Left ventricle myocardium superior (tissue), 1 donor: ENCODE results near the gene CD5L. TPM values are rescaled to one million over a fixed set of nuclear protein-coding genes. Genes with fewer than 3 reads are reported as not detected.

ENCODE experiments used
- ATAC-seq: fragments of 200-7000 bp; cut with Tn5 transposase; one replicate; pipeline ENCODE4 v1.9.1; 2020; ENCODE audit warnings: mild to moderate bottlenecking, moderate library complexity
- DNase-seq: peaks from one replicate; pipeline ENCODE4 v3.0.0-alpha.2; 2020
- intact Hi-C: fragments of 100-400 bp; cut with micrococcal nuclease; formaldehyde crosslinking; loops from one replicate; pipeline ENCODE4 v1.11.0; 2022
- long read RNA-seq: library from polyadenylated mRNA; unstranded; transcript quantifications from one replicate; pipeline ENCODE4 v2.0.0, GENCODE V29; 2021
- total RNA-seq: library from RNA; stranded (reverse); fragmentation: NEBNext Ultra II Directional; extraction: Animal tissue kit (Norgen Biotek cat#: 25700); gene quantifications from one replicate; pipeline ENCODE4 v1.2.1, GENCODE V29; 2021
- donor health status: DM: no; HTN: yes; CAD: no; lungs with severe emphysema.

The CD5L gene
- 3.5 TPM for total RNA-seq
- long read RNA-seq, partial matches to known transcripts = 1 of 8 reads
- long read RNA-seq, other reads (novel, unspliced or antisense) = 7 of 8 reads

DNA sequence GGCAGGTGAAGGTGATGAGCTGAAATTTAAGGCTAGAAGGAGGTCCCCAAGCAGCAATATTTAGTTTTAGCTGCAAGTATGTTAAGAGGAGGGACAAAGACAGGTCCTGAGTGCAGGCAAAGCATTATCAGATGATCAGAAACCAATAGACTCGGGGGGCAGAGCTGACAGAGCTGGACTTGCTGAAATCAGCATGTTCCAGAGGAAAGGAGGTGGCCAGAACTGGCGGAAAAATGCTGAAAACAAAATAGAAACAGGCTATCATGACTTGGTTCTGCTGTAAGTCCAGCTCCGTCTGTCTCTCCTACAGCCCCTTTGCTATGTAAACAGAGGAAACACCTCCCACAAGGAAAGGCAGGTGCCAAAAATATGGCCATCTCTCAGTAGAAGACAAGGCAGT, at the start of gene CD5L:
Gene CD5L (minus strand): TSS at position 101 of the 400 bp plus-strand sequence. CDS start 107 bp downstream, outside the sequence.
- no peak for DNase-seq
- intact Hi-C loops = no loop called here
- no peak for ATAC-seq

DNA sequence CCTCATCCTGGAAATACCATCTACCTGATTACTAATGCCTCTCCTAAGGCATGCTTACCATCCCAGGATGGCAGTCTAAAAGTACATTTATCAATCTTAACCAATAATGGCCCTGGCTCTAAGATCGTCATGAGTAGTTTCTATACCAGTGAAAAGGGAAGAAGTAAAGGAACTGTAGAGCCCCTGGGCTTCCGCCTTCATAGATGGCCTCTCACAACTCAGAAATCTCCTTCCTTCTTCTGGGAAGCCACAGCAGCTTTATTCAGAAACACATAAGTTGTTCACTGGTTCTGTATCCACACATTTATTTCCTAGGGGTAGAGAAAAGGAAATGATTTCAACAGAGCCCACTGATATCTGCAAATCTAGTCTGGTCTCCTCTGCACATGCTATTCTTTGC, 41.0 kb upstream of the CD5L start:
- DNase-seq = no peak
- intact Hi-C loops = no loop called here
- no peak for ATAC-seq

DNA sequence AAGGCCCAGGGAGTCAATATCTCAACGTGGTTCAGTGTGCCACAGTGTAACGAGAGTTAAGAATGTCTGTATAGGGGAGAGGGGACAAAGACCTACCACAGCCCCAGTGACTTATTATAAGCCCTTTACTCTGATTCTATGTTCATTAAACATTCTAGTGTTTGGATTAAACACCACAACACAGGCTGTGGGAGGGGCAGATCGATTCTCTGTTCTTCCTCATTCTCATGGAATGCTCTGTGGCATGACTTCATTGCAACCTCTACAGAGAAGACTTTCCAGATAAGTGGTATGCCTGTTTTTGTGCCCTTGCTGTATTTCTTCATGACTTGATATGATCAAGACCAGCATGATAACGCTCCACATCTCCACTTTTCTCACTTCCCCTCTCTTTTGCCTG, 39.0 kb upstream of the CD5L start:
- DNase-seq = no peak
- no peak for ATAC-seq
- intact Hi-C loops = no loop called here

DNA sequence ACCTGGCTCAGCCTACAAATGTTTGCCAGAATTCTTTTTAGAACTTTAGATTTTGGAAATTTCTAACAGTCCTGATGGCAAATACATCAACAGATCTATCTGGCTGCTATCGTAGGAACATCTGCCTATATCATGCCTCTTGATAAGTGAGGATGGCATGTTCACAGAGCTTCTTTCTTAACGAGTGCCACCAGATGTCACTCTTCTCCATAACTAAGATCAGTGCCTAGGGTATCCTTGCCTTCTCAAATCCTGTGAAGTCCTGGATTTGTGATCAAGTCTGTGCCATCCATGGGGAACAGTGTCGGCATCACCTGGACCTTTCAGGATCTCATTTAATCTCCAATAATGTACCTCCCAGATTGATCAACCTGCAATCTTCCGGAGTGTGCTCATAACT, 36.5 kb upstream of the CD5L start:
- DNase-seq (no peak), ATAC-seq (peak; percentile 55)
- intact Hi-C loops = loop anchor here (2.0 kb wide), 1 partner anchor 71 kb away; no protein-coding TSS in a partner anchor

DNA sequence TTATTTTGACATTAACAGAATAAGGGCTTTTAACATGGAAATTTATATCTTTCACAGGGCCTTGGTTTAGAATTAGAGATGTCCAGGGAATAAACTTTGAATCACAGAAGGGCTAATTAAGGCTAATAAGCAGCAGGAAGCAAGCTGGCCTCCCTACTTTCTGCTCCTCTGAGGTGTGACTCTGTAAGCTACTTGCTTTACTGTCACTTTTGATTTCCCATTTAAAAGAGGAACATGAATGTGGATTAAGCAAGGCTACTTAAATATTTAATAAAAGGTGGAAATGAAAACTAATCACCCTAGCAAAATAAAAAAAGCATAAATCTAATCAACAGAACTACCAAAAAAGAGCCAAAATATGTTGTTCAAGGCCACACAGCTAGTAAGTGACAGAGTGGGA, 28.9 kb upstream of the CD5L start:
- no peak for DNase-seq
- intact Hi-C loops = no loop called here
- ATAC-seq = no peak

DNA sequence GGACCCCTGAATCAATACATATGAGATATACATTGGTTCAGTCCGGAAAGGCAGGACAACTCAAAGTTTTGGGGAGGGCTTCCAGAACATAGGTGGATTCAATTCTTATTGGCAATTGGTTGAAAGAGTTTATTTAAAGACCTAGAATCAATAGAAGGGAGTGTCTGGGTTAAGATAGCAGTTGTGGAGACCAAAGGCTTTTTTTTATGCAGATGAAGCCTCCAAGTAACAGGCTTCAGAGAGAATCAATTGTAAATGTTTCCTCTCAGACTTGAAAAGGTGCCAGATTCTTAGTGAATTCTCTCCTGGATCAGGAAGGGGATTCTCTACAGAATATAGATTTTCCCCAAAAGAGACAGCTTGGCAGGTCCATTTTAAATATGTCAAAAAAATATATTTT, 27.0 kb upstream of the CD5L start:
- intact Hi-C loops = no loop called here
- ATAC-seq (no peak), DNase-seq (no peak)

DNA sequence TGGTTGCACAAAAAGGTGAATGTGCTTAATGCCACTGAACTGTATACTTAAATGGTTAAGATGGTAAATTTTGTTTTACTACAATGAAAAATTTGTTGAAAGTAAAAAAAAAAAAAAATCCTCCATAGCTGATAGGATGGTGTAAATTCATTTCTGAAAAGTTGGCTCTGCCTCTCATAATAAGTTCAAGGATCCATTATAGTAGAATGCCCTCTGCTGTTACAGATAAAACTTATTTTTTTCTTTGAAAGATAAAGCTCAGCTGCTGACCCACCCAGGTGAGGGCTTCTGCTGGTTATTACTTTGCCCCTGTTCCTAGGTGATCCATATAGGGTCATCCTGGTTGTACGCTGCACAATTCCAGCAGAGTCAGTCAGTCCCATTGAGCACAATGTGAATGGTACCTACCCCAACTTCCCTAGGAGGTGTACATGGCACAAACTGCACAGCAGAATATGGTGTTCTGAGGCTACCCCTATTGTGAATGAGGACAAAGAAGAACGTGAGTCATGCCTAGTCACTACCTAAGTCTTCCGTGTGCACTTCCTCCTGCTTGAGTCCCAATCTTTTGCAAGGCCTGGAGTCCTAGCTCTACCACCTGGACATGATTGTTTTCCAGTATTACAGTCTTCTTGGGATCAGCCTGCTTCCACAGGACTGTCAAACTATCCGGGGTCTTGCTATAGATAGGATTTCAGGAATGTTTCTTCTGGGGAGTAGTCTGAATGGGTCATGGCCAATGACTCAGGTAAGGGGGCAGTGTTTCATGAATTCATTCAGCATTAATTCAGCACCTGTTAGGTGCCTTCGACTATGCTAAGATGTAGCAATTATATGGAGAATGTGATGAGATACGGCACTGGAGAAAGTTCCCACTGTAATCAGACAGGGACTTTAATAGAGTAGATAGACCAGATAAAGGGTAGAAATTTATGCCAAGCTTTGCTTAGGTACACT, 20.8 kb upstream of the CD5L start:
- intact Hi-C loops = no loop called here
- ATAC-seq (no peak), DNase-seq (no peak)

DNA sequence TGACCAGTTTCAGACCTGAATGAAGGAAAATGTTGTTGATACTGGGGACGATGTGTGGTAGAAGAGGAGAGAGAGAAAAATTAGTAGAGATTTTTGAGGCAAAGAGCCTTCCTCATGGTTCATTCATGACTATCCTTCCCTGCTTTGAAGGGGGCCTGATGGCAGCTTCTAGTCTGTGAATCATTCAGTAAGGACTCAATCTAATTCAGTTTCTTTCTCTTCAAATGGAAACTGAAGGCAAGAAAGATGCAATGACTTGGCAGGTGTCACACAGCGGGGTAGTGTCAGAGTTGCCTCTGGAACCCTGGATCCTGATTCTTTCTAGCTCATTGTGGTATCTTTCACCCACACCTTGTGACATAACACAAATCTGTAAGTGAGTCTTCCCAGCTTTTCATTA, 14.9 kb upstream of the CD5L start:
- no peak for ATAC-seq
- no peak for DNase-seq
- intact Hi-C loops = no loop called here

DNA sequence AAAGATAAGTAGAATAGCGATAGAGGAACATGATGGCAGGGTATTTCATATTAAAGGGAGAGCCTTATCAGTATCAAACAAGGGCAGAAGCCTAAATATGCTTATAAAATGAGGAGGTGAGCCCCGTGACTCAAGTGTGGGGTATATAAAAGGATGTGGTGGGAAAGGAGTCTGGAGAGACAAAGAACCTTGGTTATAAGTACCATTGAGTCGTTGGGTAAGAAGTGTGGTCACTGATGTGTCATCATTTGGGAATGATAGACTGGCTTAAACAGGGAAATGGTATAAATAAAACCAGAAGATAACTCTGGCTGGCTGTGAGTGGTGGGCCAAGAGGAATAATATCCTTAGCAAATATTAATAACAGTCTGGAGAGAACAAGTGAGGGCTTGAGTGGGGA, 10.9 kb upstream of the CD5L start:
- intact Hi-C loops = no loop called here
- ATAC-seq (no peak), DNase-seq (no peak)

DNA sequence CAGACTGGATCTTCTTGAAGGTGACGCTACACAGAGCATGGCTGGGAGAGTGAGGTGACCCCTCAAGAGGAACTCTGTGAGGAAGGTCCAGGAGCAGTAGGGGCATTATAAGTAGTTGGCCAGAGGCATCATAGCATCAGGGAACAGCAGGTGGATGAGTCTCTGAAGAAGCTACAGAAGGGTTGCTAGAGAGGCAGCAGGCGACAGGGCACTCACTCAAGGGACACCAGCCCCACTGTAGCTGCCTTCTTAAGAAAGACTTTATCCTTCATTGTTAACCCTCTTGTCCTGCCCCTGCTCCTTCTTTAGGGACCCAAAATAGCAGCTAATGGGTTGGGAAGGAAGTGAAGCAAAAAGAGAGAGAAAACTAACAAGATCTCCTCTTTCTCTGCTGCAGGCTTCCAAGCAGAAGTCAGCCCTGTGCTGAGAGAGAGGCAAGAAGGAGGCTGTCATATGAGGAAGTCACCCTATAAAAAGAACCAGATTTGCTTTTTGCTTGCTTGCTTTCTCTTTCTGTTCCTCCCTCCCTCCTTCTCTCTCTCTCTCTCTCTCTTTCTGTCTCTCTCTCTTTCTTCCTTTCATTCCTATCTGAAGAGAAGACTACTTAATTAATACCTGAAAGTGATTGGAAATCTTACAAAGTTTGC, 7.7 kb upstream of the CD5L start:
- ATAC-seq (no peak), DNase-seq (no peak)
- intact Hi-C loops = no loop called here

DNA sequence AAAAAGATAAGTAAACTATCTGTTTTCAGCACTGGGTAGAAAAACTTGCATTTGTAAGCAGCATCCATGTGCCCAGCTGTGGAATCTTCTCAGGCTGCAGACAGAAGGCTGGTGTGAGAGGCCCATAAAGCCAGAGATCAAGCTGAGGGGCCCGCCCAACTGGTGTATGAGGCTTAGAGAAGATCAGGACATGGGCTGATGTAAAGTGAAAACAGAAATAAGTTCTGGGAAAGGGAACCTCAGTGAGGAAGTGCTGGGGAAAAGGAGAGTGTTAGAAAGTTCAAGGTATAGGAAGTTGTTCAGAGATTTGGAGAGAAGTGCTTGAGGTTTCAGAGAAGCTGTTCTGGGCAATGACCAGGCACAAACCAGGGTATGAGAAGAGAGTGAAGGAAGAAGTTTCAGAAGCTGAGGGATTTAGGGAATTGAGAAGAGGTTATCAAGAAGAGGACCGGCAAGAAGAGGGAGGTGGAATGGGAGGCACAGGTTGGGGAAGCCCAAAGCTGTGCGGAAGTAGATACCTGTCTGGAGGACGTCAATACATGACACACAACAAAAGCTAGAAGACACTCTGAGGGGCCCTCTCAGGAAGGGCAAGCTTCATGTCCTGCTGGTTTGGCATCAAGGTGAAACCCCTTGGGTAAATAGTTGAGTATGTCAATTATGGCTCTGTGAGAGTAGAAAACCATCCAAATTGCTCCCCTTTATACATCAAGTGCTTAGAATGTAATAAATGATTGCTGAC, 2.7 kb upstream of the CD5L start:
- intact Hi-C loops = no loop called here
- ATAC-seq (peak; percentile 57), DNase-seq (peak; percentile 42)

DNA sequence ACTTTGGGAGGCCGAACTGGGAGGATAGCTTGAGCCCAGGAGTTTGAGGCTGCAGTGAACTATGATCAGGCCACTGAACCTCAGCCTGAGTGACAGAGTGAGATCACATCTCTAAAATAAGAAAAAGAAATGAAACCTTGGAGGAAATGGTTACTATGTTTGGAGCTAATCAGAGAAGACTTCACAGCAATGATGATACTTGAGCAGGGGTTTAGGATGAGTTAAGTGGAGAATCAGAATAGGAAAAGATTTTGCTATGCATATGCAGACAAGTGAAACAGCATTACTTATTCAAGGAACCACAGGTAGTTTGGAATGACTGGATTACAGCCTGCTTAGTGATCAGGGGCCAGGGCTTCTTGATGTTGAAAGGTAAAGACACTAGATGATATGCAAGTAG, 1.3 kb upstream of the CD5L start:
- DNase-seq (no peak), ATAC-seq (no peak)
- intact Hi-C loops = no loop called here

DNA sequence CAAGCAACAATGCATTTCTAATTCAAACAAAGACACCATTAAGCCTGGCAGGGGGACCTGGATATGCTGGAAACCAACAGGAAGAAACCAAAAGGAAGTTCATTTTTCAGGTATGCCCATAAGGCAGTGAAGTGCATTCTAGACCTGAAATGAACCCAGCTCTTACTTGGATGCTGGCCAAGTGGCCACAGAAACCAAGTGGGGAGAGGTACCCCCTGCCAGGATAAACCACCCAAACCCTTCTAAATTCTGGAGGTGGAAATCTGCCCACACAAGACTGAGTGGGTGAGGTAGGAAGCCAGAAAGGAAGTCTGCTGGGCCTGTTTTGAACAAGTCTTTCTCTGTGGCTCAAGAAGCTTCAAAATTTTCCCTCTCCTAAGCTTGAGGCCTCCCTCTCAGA, 2.6 kb downstream of the CD5L start:
- intact Hi-C loops = no loop called here
- DNase-seq = no peak
- no peak for ATAC-seq

DNA sequence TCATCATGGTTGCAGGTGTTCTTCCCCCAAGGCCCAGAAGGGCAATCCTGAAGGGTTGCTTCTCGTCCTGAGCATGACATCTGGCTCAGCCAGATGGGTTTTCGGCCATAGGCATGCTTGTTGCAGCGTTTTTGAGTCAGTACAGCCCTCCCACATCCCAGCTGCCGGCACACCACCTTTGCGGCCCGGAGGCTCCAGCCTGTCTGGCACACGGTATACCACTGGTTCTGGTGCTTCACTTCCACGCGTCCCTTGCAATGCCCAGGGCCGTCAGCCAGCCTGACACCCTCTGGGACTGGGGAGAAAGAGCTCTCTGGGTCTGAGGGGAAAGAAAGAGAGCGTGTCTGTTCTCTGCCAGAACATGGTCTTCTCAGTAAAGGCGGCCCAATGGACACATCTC, 7.2 kb downstream of the CD5L start:
- ATAC-seq (no peak), DNase-seq (no peak)
- intact Hi-C loops = no loop called here

DNA sequence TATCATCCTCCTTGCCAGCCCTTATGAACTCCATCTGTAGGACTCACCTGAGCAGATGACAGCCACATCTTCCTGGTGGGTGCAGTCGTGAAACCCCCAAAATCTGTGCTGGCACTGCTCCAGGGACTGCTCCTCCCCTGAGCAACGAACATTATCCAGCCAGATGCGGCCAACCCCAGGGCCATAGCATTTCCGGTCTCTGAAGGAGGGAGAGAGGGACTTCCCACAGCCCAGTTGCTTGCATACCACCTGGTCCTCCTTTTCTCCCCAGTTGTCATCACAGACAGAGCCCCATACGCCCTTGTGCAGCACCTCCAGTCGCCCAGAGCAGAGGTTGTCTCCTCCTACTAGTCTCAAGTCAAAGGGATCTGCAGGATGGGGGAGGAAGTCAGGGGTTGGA, 8.5 kb downstream of the CD5L start:
- DNase-seq (no peak), ATAC-seq (no peak)
- intact Hi-C loops = no loop called here

DNA sequence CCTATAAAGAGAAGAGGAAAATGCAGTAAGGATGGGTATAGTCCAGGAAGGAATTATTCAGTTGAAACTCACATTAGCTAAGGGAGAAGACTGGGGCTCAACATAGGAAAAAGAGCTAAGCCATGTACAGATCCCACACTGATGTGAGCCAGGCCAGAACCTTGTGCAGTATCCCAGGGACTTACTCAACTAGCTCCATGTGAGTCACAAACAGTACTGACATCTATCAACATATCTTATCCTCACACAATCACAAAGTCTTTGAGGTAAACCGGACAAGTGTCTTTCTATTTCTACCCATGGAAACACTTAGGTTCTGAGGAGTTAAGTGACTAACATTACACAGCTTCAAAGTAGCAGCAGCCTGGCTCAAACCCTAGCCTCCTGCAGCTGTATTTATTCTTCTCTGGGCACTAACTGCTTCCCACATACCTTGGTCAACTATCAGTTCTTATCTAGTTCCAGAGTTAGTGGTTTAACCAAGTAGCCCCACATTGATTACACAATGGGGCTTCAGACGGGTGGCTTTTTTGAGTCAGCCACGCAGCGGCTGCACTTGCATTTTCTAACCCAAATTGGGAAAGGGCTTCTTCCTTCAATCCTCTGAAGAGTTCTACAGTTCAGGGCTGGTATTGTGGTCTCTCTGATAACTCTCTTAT, 9.5 kb downstream of the CD5L start:
- DNase-seq = no peak
- no peak for ATAC-seq
- intact Hi-C loops = no loop called here

DNA sequence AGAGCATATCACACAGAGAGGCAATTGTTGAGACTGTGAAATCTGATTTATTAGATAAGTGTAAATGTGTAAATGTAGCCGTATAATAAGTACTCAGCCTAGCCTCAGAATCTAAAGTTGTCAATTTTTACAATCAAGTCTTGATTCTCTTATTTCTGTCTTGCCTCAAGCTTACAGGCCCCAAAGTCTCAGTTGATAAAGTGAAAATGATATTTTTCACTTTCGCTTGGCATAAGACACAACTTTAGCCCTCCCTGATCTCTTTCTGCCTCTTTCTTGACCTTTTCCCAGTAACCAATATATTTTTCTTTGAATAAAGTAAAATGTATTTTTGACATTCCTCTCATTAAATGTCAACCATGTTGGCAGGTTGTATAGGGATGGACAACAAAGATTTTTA, 10.7 kb downstream of the CD5L start:
- intact Hi-C loops = no loop called here
- no peak for DNase-seq
- ATAC-seq = no peak

DNA sequence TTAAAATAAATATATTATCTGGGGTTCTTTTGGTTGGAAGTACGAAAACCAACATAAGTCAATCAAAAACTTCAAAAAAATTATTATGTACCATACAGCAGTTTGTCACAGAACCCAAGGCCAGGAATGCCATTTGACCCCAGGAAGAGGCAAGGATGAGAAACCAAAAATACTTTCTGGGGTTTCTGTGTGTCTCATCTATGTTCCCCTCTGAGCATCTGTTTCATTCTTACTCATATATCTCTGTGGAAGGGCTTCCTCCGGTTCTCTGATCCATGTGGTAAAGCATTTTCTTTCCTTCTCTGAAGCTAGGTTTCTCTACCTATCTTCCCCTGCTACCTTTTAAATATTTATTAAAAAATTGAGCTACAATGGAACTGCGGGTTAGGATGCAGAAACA, 11.9 kb downstream of the CD5L start:
- intact Hi-C loops = no loop called here

DNA sequence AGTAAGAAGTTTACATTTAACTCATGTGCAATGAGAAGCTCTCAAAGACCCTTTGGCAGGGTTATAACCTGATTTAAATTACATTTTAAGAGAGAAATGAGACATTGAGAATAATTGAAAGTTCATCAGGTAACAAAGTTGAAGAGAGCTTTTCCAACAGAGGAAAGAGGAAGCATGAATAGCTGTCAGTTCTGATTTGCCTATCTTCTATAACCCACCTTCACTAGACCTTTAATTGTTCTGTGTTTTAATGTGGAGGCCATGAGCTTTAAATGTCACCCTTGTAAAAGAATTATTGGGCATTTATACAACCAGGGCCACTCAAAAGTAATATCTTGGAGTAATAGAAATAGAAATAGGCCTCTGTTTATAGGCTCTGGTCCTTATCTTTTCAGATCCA, 12.4 kb downstream of the CD5L start:
- ATAC-seq (no peak), DNase-seq (no peak)
- intact Hi-C loops = no loop called here

More for the DNA sequence above, 11.9 kb downstream of the CD5L start:
- DNase-seq (no peak), ATAC-seq (no peak)
